Activated CD8-positive, alpha-beta memory T cell treated with anti-CD3 and anti-CD28 coated beads, Interleukin-2, amount 50 U/mL, for 24 hours (primary cell): ENCODE measurements around the gene TES.
"Not testable (repeated sequence)": the region's sequence is repeated elsewhere in the genome, so short reads cannot be mapped to it uniquely, and the experiment has no call there.

Source experiments
- DNase-seq: peaks from one replicate; pipeline ENCODE4 v3.0.0-alpha.2; 2020; ENCODE audit errors: extremely low read depth

The TES gene, protein sequence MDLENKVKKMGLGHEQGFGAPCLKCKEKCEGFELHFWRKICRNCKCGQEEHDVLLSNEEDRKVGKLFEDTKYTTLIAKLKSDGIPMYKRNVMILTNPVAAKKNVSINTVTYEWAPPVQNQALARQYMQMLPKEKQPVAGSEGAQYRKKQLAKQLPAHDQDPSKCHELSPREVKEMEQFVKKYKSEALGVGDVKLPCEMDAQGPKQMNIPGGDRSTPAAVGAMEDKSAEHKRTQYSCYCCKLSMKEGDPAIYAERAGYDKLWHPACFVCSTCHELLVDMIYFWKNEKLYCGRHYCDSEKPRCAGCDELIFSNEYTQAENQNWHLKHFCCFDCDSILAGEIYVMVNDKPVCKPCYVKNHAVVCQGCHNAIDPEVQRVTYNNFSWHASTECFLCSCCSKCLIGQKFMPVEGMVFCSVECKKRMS

GRCh38 chr7:116210345-116211005, at the start of gene TES:
TSS of gene TES (plus strand) at chr7:116210539. CDS start at chr7:116210708, 169 bp downstream.
- peak; percentile 17 for DNase-seq

DNA sequence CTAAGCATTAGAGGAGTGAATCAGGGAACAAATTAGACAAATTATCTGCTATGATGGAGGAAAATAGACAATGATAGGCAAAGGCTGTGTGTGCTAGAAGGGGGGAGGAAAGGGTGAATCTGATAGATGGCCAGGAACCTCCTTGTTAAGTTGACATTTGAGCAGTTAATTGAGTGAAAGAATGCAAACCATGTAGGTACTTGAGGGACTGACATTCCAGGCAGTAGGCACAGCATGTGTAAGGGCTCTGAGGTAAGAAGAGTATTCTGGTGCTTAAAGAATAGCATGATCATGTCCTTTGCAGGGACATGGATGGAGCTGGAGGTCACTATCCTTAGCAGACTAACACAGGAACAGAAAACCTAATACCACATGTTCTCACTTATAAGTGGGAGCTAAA, 48.6 kb upstream of the TES start:
- no peak for DNase-seq

GRCh38 chr7:116162254-116162653, 48.1 kb upstream of the TES start:
- no peak for DNase-seq

GRCh38 chr7:116162992-116163391, 47.3 kb upstream of the TES start:
- no peak for DNase-seq

DNA sequence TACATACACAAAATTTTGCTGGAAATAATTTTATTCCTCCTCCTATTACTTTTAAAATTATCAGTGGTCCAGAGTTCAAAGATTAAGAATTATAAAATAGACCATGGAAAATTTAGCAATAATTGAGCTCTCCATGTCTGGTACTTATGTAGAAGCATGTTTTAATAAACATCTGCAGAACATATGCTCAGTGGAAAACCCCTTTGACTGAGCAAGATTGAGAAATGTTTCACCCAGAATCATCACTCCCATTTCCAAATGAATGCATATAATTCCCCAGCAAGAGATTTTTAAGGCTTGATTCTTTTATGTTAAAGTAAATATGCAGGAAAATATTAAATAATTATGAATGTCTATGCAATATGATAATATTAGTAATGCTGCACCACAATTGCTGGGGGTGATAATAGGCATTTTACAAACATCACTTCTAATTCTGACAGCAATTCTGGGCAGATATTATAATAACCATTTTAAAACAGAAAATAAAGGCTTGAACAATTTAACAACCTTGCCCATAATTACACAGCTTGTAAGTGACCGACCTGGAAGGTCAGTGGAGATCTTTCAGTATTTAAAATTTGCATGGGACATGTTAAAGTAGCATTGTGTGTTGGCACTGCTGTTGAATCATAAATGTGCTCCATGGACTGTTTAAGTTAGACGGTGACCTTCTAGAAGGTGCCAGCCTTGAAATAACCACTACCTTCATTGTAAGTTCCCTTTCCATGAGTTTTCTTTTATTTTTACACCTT, 45.6 kb upstream of the TES start:
- no peak for DNase-seq

DNA sequence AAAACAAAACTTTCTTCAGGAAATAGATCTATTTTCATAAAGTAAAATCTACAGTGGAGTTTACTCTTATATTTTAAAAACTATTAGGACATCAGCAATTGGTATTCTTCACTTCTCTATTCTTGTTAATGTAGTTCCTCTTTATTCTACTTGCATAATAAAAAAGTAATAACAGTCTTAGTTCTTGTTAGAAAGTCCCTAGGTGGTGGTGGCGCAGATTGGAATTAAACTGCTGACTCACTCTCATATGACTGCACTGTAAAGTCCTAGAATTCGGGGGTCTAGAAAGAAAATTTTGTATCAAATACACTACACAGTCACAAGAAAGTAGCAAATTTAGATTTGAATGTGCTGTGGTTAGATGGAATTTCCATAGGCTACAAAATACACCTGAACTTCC, 44.6 kb upstream of the TES start:
- DNase-seq = no peak

DNA sequence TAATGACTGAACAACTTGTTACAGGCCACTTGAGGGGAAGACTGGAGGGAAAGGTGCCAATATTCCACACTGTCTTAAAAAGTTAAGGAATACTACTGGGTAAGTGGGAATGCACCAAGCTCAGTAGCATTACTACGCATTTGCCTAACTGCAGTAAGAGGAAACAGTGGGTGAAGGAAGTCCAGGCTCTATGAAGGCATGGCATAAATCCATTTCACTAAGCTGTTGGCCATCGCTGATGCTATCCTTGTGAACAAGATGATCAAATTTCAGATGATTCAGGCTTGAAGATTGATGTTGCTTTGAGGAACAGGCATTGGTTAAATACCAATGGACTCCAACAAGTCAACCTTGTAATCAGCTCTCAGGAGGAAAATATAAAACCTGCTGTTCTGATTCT, 44.2 kb upstream of the TES start:
- no peak for DNase-seq

DNA sequence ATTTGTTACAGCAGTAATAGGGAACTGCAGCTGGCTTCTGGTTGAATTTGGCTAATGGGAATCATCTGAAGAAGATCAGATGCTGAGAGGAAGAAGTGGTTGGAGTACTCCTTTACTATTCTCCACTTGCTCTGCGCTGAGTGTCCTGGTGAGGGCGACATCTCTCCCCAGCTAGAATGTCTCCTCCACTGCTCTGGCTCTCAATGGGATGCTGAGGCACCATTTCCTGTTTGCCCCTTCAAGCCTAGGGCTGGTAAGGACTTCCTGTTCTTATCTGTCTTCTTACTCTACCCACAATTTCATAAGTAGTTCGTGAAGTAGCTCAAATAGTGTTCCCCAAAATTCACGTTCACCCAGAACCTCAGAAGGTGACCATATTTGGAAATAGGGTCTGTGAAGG, 43.2 kb upstream of the TES start:
- DNase-seq = no peak

DNA sequence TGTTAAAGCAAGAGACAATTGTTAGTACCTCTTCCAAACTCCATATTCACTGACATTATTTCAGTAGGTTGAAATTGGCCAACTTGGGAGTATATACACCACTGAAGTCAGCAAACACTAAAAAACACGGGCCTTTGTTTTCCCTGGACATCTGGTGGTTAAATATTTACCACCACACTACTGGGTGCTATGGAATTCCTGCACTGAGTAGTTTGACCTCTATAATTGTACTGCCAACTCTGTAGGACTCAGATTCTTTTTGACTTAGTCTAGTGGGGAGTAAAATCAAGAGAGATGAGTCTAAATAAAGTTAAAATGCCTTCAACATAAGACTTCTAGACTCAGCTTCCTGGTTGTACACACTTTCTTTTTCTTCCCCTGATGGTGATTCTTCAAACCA, 41.3 kb upstream of the TES start:
- DNase-seq = no peak

GRCh38 chr7:116170180-116170579, 40.2 kb upstream of the TES start:
- DNase-seq = no peak

DNA sequence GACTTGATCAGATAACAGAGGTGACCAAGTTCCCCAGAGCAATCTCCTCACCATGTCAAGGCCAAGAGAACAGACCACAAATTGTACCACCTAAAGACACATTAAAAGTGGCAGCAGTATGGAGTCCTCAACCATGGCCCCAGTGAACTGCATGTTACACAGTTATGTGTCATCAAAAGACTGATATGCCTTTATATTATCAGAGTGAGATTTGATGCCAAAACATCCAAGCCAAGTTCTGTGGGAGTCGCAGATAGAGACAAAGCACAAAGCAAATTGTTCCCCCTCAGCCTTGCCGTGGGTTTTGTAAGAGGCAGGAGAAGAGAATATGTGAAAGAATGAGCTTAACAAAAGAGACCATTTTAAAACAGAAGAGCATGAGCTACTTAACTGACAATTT, 39.2 kb upstream of the TES start:
- DNase-seq = no peak

DNA sequence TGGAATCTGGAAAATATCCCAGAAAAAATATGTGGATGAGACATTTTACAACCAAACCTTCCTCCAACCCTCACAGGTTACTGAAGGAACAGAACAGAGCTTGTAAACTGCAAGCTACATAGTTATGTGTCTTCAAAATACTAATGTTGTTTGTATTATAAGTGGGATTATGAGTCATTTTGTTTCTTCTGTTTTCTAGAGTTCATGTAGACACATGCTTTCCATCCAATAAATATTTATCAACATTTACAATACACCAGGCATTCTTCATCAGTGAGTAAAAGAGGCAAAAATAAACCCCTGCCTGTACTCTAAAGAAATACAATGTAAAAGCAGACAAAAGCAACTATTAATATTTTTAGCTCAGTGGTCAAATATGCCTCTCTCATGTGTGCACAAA, 38.0 kb upstream of the TES start:
- no peak for DNase-seq

GRCh38 chr7:116173051-116174028, 37.0 kb upstream of the TES start:
- no peak for DNase-seq

- not testable (repeated sequence) for DNase-seq
These were observed 35.2 kb upstream of the TES start for GRCh38 chr7:116175095-116175494.

- DNase-seq = no peak
These were observed 34.1 kb upstream of the TES start for GRCh38 chr7:116176226-116176625.

DNA sequence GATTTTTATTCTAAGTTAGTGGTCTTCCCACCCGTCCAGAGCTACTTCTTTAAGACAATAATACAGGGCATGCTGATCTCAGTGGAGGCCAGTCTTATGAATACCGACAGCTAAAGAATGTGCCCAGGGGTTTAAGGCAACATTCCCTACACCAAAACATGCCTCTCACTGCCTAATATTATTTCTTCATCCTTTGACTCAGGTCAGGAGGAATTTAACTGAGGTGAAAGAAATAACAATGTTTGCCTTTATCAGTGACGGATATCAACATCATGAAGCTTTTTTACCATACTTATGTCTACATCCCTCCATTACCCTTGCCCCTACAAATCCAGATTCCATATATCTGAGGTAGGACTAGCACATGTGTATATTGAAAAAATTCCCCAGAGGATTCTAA, 33.3 kb upstream of the TES start:
- no peak for DNase-seq

DNA sequence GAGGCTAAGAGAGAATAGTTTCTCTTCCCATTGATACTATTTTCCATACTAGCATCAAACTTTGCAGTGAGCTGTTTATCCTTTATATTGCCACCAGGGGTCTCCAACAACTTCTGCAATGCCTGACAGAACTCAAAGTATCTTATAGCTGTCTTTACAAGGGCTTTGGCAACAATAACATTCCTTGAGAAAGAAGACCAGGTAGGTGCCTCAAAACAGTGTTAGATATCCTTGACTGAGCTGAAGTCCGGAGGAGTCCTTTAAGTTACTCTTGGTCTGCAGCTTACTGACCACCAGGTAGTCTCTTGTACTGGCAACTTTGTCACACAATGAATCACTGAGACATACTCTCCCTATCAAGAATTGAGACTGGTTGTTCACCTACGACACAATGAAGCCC, 30.0 kb upstream of the TES start:
- DNase-seq = no peak

- no peak for DNase-seq
These were observed 28.3 kb upstream of the TES start for GRCh38 chr7:116182023-116182422.

DNA sequence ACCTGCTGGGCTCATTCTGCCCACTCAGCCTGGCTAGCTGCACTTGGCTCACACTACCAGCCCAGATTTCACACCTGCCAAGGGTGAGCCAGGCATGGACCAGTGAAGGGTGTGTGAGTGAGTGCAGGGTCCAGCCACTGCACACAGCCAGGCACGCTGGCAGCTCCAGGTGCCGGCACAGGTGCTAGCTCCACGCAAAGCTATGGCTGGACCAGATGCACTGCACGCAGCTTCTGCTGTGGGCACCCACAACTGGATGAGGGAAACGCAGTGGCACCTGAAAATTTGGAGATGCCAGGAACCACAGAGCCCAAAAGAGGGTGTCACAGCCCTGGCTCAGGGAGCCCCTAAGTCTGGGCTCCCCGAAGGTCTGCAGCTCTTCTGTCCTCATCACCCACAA, 24.9 kb upstream of the TES start:
- no peak for DNase-seq

GRCh38 chr7:116185956-116186355, 24.4 kb upstream of the TES start:
- no peak for DNase-seq

DNA sequence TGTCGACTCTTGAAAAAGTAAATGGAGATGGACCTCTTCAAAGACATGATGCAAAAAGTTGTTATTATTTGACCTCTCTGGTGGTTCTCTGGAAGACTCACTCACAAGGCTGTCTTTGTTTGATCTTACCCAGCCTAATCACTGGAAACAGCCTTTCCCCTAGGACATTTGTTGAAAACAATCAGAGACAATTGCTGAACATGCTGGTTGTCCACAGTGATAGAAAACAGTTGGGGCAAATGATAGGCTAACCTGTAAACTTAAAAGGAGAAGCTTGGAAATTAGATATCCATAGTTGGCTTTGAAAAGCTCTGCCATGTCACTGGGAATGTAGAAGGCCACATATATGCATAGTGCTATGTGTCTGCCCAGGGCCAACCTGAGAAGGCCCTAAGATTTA, 22.9 kb upstream of the TES start:
- DNase-seq = no peak
